ENCODE results near the gene TRMT10C.

DNA sequence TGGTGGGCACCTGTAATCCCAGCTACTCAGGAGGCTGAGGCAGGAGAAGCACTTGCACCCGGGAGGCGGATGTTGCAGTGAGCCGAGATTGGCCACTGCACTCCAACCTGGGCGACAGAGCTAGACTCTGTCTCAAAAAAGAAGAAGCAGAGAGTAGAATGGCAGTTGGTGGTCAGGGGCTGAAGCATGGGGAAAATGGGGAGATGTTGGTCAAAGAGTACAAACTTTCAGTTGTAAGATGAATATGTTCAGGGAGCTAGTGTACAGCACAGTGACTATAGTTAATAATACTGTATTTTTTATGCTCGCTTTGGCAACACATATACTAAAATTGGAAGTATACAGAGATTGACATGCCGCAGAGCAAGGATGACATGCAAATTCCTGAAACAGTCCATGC is 53.9 kb downstream of the TRMT10C start:
- TF ChIP-seq, protein P1, sequence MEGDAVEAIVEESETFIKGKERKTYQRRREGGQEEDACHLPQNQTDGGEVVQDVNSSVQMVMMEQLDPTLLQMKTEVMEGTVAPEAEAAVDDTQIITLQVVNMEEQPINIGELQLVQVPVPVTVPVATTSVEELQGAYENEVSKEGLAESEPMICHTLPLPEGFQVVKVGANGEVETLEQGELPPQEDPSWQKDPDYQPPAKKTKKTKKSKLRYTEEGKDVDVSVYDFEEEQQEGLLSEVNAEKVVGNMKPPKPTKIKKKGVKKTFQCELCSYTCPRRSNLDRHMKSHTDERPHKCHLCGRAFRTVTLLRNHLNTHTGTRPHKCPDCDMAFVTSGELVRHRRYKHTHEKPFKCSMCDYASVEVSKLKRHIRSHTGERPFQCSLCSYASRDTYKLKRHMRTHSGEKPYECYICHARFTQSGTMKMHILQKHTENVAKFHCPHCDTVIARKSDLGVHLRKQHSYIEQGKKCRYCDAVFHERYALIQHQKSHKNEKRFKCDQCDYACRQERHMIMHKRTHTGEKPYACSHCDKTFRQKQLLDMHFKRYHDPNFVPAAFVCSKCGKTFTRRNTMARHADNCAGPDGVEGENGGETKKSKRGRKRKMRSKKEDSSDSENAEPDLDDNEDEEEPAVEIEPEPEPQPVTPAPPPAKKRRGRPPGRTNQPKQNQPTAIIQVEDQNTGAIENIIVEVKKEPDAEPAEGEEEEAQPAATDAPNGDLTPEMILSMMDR (IDR thresholded peaks at IDR 0.05) = no peak
- no peak for TF ChIP-seq POLR2A (IDR thresholded peaks at IDR 0.05)
- TF ChIP-seq POLR2AphosphoS5 (IDR thresholded peaks at IDR 0.05; ENCODE audit: insufficient read depth in 1 of 2, low read depth in 1 of 2) = no peak

Data from vagina (tissue), 2 donors.